HepG2 (cell line): Measurements from ENCODE around the gene CDC42EP3. TPM values are rescaled to one million over a fixed set of nuclear protein-coding genes. Genes with fewer than 3 reads are reported as not detected.
A peak's percentile ranks its signal among the peaks of the same experiment; 100 is the strongest.

Experiments
- ATAC-seq: fragments of 200-7000 bp; cut with Tn5 transposase; 3 replicates; pipeline ENCODE4 v1.9.1; 2020; ENCODE audit warnings: mild to moderate bottlenecking, moderate library complexity
- BruUV-seq: library from RNA; stranded (reverse); fragments of 400-500 nt; replicated peaks from 2 replicates; lab custom pipeline; 2021; lab: Mats Ljungman, UMichigan
- CTCF ChIA-PET: fragments of 300-600 bp; formaldehyde crosslinking; extraction: SDS; loops from one replicate; lab custom pipeline; 2021; ENCODE audit warnings: low total read pairs, inconsistent platforms, low intra/inter-chr PET ratio; lab: Yijun Ruan, JAX
- POLR2A ChIA-PET: fragments of 350-600 bp; sonication (Branson Sonifier 250); formaldehyde crosslinking; loops from one replicate; lab custom pipeline; 2020; ENCODE audit warnings: antibody characterized with exemption, inconsistent platforms; lab: Yijun Ruan, JAX
- DNase-seq: peaks from one replicate; pipeline ENCODE4 v3.0.0-alpha.2; 2015; ENCODE audit warnings: low spot score
- FAIRE-seq: peaks from 3 replicates; lab custom pipeline; 2011; peaks lifted over from hg19 to GRCh38; lab: Jason Lieb, UNC
- H2AFZ ChIP-seq: one replicate; pipeline ENCODE4 v1.6.1; 2011; ENCODE audit warnings: low read length, inconsistent platforms
- H3K27ac ChIP-seq: fragments of 300-600 bp; 3 replicates; pipeline ENCODE4 v1.8.0; 2011; ENCODE audit warnings: mixed run types, mild to moderate bottlenecking, mixed read lengths, low read length, inconsistent platforms; ENCODE audit not compliant: insufficient read depth; ENCODE audit errors: extremely low read length
- H3K27me3 ChIP-seq, 2 experiments: fragments of 200-600 bp in 1 of 2; 2 replicates in 1 of 2; 3 replicates in 1 of 2; pipeline versions ENCODE4 v1.6.0 to v1.8.0; 2011; ENCODE audit warnings: low read length in 2 of 2, mild to moderate bottlenecking in 2 of 2, moderate library complexity in 2 of 2, inconsistent platforms in 1 of 2; ENCODE audit not compliant: insufficient read depth in 2 of 2, control insufficient read depth in 1 of 2
- H3K36me3 ChIP-seq, 2 experiments: fragments of 200-600 bp in 1 of 2; replicated peaks in 1 of 2; 2 replicates in 1 of 2; 3 replicates in 1 of 2; pipeline versions ENCODE4 v1.5.1 to v1.8.0; 2011; ENCODE audit warnings: low read length in 2 of 2, inconsistent platforms in 1 of 2; ENCODE audit not compliant: insufficient read depth in 2 of 2, control insufficient read depth in 1 of 2
- H3K4me1 ChIP-seq: 2 replicates; pipeline ENCODE4 v1.5.1; 2012; ENCODE audit warnings: low read length, inconsistent platforms; ENCODE audit not compliant: insufficient read depth
- H3K4me2 ChIP-seq: 2 replicates; pipeline ENCODE4 v1.6.0; 2011; ENCODE audit warnings: low read depth, low read length, inconsistent platforms
- H3K4me3 ChIP-seq, 3 experiments: fragments of 200-600 bp in 1 of 3; sonication (generic), shearing (Covaris generic) in 1 of 3; replicated peaks in 1 of 3; 2 replicates each; pipeline ENCODE4 v1.5.1; 2011 to 2016; ENCODE audit warnings: low read length in 3 of 3, inconsistent platforms in 2 of 3, low read depth in 2 of 3, mild to moderate bottlenecking in 2 of 3, control low read depth in 1 of 3, mixed read lengths in 1 of 3; ENCODE audit not compliant: insufficient read depth in 1 of 3
- H3K79me2 ChIP-seq: one replicate; pipeline ENCODE4 v1.6.1; 2011; ENCODE audit warnings: low read length, inconsistent platforms; ENCODE audit not compliant: insufficient read depth
- H3K9ac ChIP-seq: 2 replicates; pipeline ENCODE4 v1.6.0; 2011; ENCODE audit warnings: mild to moderate bottlenecking, low read depth, low read length, inconsistent platforms; ENCODE audit not compliant: insufficient read depth
- H3K9me3 ChIP-seq: 2 replicates; pipeline ENCODE4 v1.5.1; 2012; ENCODE audit warnings: mild to moderate bottlenecking, low read length
- H4K20me1 ChIP-seq: 2 replicates; pipeline ENCODE4 v1.6.0; 2011; ENCODE audit warnings: inconsistent platforms, mild to moderate bottlenecking, low read length, moderate library complexity; ENCODE audit not compliant: insufficient read depth
- ATF4 ChIP-seq, 2 experiments: fragments of 450-650 bp in 1 of 2; sonication (generic) in 1 of 2; formaldehyde crosslinking; IDR thresholded peaks; 2 replicates each; pipeline versions ENCODE4 v1.5.0 to v1.8.0; 2020 to 2022; ENCODE audit warnings: mild to moderate bottlenecking in 1 of 2, missing genetic modification reagents in 1 of 2
- PHF20 ChIP-seq: sonication (generic); formaldehyde crosslinking; IDR thresholded peaks from 2 replicates; pipeline ENCODE4 v1.5.0; 2020; ENCODE audit warnings: mild to moderate bottlenecking, missing genetic modification reagents
- SALL1 ChIP-seq: sonication (generic); formaldehyde crosslinking; IDR thresholded peaks from 2 replicates; pipeline ENCODE4 v1.8.0; 2022; ENCODE audit warnings: mild to moderate bottlenecking, missing genetic modification reagents
- ZBTB34 ChIP-seq: sonication (generic); formaldehyde crosslinking; IDR thresholded peaks from 2 replicates; pipeline ENCODE4 v1.8.0; 2022; ENCODE audit warnings: mild to moderate bottlenecking, missing genetic modification reagents
- ZKSCAN8 ChIP-seq: IDR thresholded peaks from 2 replicates; pipeline ENCODE4 v1.6.1; 2016; ENCODE audit warnings: borderline replicate concordance, missing genetic modification reagents, missing compliant biosample characterization
- WGBS: methylation state at CpG from one replicate; pipeline ENCODE4 v1.1.6; 2017; ENCODE audit warnings: low lambda C conversion rate; 5-methylcytosine and 5-hydroxymethylcytosine counted together
- in situ Hi-C: cut with HindIII; loops from 2 replicates; pipeline ENCODE4 v1.10.0; 2017; ENCODE audit warnings: low pct_unique_long_range_greater_than_20kb; ENCODE audit not compliant: extremely low pct_ligation_motif_present
- intact Hi-C: fragments of 100-400 bp; cut with micrococcal nuclease; formaldehyde crosslinking; loops from one replicate; pipeline ENCODE4 v1.10.0; 2022; ENCODE audit not compliant: unreplicated experiment
- polyA plus RNA-seq, 8 experiments: library from polyadenylated mRNA; depleted of rRNA in 3 of 8; stranded (reverse) in 7 of 8; unstranded in 1 of 8; fragments of >200 nt; fragmentation: Illumina TruSeq in 4 of 8; extraction: Trizol in 4 of 8; gene quantifications; 2 replicates each; pipeline versions ENCODE4 v1.2.1 to v1.2.3, GENCODE V29; 2011 to 2016; ENCODE audit warnings: low read depth in 4 of 8, missing spikeins in 1 of 8, mixed read lengths in 1 of 8; ENCODE audit not compliant: insufficient read depth in 1 of 8
- total RNA-seq, 5 experiments: library from RNA; depleted of rRNA; stranded (reverse); fragments of >200 nt; fragmentation: Illumina TruSeq; extraction: Trizol; gene quantifications; 2 replicates each; pipeline ENCODE4 v1.2.3, GENCODE V29; 2016; ENCODE audit warnings: low read depth in 1 of 5
- TF ChIP-seq, protein P1 (sequence below): sonication (generic); formaldehyde crosslinking; IDR thresholded peaks from 2 replicates; pipeline ENCODE4 v1.4.0; 2020; ENCODE audit warnings: missing genetic modification reagents

Gene CDC42EP3
- total and polyA plus RNA-seq, 2 of the 13 experiments (the other 11 are each of a cell fraction or from before 2014, with no cell fraction given): 0.01 TPM; not detected in 1

- TF ChIP-seq, protein P1, sequence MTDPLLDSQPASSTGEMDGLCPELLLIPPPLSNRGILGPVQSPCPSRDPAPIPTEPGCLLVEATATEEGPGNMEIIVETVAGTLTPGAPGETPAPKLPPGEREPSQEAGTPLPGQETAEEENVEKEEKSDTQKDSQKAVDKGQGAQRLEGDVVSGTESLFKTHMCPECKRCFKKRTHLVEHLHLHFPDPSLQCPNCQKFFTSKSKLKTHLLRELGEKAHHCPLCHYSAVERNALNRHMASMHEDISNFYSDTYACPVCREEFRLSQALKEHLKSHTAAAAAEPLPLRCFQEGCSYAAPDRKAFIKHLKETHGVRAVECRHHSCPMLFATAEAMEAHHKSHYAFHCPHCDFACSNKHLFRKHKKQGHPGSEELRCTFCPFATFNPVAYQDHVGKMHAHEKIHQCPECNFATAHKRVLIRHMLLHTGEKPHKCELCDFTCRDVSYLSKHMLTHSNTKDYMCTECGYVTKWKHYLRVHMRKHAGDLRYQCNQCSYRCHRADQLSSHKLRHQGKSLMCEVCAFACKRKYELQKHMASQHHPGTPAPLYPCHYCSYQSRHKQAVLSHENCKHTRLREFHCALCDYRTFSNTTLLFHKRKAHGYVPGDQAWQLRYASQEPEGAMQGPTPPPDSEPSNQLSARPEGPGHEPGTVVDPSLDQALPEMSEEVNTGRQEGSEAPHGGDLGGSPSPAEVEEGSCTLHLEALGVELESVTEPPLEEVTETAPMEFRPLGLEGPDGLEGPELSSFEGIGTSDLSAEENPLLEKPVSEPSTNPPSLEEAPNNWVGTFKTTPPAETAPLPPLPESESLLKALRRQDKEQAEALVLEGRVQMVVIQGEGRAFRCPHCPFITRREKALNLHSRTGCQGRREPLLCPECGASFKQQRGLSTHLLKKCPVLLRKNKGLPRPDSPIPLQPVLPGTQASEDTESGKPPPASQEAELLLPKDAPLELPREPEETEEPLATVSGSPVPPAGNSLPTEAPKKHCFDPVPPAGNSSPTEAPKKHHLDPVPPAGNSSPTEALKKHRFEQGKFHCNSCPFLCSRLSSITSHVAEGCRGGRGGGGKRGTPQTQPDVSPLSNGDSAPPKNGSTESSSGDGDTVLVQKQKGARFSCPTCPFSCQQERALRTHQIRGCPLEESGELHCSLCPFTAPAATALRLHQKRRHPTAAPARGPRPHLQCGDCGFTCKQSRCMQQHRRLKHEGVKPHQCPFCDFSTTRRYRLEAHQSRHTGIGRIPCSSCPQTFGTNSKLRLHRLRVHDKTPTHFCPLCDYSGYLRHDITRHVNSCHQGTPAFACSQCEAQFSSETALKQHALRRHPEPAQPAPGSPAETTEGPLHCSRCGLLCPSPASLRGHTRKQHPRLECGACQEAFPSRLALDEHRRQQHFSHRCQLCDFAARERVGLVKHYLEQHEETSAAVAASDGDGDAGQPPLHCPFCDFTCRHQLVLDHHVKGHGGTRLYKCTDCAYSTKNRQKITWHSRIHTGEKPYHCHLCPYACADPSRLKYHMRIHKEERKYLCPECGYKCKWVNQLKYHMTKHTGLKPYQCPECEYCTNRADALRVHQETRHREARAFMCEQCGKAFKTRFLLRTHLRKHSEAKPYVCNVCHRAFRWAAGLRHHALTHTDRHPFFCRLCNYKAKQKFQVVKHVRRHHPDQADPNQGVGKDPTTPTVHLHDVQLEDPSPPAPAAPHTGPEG (CRISPR knock-in tag): no peak
- no peak for TF ChIP-seq ZKSCAN8 (CRISPR knock-in tag)
- no peak for TF ChIP-seq ZBTB34 (CRISPR knock-in tag)
- TF ChIP-seq SALL1: no peak
Measured at GRCh38 chr2:37610638-37611289, 60.7 kb downstream of the CDC42EP3 start (continued).

DNA sequence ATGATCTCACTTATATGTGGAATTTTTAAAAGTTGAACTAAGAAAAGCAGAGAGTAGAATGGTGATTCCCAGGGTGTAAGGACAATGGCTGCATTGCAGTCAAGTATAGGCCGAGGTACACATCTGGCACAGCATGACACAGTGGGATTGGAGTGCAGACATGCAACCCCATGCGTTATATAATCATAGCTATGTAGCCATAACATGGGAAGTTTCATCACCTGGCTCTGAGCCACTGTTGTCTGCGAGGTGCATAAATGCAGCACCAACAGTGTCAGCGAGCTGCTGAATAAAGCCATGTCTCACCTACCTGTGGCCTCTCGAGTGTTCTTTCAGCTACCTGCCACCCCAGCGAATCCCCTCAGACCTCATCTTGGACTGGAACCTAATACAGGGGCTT lies 61.7 kb downstream of the CDC42EP3 start:
- DNase-seq (no peak), FAIRE-seq (no peak), ATAC-seq (no peak)
- POLR2A ChIA-PET: no interaction called here
- WGBS: 2% methylated on average over 6 of the region's 6 CpGs
- BruUV-seq: no TSS peak
- CTCF ChIA-PET: no interaction called here
- H2AFZ ChIP-seq: no peak overlapping the region
- H3K9me3 ChIP-seq: no peaks in the 10 kb centered on the region
- H3K36me3 ChIP-seq: no peaks in the 10 kb centered on the region
- no peak overlapping the region for H3K27ac ChIP-seq
- no peak overlapping the region for H3K4me2 ChIP-seq
- H3K4me3 ChIP-seq: no peak overlapping the region
- H3K4me1 ChIP-seq: no peaks in the 10 kb centered on the region
- intact Hi-C loops: no loop called here
- H3K27me3 ChIP-seq: no peaks in the 10 kb centered on the region; a peak in 1 of 5 replicates
- H3K79me2 ChIP-seq: no peaks in the 10 kb centered on the region
- H3K9ac ChIP-seq: no peak overlapping the region
- no peak for TF ChIP-seq PHF20 (CRISPR knock-in tag)
- TF ChIP-seq ATF4 (CRISPR knock-in tag; IDR thresholded peaks at IDR 0.05): peak in 1 of 2 experiments; percentile 32; a peak in 1 of 4 replicates
- TF ChIP-seq, all 625 proteins: peak for 1
- in situ Hi-C loops: no loop called here
- no peaks in the 10 kb centered on the region for H4K20me1 ChIP-seq
